ENCODE measurements around the gene FBXO22.

DNA sequence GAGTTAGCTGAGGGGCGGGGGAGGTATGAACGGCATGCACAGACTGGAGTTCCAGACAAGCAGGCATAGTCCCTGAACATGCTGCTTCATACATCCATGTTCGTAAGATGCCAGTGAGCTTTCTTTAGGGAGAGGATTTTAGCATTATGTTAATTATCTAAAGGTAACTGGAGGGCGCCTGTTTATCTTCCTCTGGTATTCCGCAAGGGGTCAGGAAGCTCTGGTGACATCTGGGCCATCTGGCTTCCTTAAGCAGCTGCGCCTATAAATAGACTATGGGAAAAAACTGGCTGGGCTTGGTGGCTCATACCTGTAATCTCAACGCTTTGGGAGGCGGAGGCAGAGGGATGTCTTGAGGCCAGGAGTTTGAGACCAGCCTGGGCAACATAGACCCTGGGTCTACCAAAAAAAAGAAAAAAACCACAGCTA is 1.5 kb upstream of the FBXO22 start:
- TF ChIP-seq, protein P1, sequence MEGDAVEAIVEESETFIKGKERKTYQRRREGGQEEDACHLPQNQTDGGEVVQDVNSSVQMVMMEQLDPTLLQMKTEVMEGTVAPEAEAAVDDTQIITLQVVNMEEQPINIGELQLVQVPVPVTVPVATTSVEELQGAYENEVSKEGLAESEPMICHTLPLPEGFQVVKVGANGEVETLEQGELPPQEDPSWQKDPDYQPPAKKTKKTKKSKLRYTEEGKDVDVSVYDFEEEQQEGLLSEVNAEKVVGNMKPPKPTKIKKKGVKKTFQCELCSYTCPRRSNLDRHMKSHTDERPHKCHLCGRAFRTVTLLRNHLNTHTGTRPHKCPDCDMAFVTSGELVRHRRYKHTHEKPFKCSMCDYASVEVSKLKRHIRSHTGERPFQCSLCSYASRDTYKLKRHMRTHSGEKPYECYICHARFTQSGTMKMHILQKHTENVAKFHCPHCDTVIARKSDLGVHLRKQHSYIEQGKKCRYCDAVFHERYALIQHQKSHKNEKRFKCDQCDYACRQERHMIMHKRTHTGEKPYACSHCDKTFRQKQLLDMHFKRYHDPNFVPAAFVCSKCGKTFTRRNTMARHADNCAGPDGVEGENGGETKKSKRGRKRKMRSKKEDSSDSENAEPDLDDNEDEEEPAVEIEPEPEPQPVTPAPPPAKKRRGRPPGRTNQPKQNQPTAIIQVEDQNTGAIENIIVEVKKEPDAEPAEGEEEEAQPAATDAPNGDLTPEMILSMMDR (IDR thresholded peaks at IDR 0.05) = no peak
- no peak for TF ChIP-seq POLR2A (IDR thresholded peaks at IDR 0.05)

Measured in Peyer's patch (tissue), 4 donors.